ENCODE data around the gene RNF6. TPM values are rescaled to one million over a fixed set of nuclear protein-coding genes. Genes with fewer than 3 reads are reported as not detected.

Gene RNF6
- total RNA-seq, 2 donors from 2014 or later: 31.2 to 46.2 TPM

- Histone ChIP-seq H3K4me3 (no peak overlapping the region), H3K27ac (no peak overlapping the region), H3K9me3 (no peaks in the 10 kb centered on the region), H3K36me3 (peaks cover 13% of the 10 kb centered on the region), H3K9ac (ENCODE audit: low read depth in 2 of 2, low read length in 2 of 2) (no peak overlapping the region), H3K27me3 (no peaks in the 10 kb centered on the region), H3K4me1 (peaks cover 6% of the 10 kb centered on the region)
- intact Hi-C loops (cut with DNase I): no loop called here
- TF ChIP-seq, protein P1, sequence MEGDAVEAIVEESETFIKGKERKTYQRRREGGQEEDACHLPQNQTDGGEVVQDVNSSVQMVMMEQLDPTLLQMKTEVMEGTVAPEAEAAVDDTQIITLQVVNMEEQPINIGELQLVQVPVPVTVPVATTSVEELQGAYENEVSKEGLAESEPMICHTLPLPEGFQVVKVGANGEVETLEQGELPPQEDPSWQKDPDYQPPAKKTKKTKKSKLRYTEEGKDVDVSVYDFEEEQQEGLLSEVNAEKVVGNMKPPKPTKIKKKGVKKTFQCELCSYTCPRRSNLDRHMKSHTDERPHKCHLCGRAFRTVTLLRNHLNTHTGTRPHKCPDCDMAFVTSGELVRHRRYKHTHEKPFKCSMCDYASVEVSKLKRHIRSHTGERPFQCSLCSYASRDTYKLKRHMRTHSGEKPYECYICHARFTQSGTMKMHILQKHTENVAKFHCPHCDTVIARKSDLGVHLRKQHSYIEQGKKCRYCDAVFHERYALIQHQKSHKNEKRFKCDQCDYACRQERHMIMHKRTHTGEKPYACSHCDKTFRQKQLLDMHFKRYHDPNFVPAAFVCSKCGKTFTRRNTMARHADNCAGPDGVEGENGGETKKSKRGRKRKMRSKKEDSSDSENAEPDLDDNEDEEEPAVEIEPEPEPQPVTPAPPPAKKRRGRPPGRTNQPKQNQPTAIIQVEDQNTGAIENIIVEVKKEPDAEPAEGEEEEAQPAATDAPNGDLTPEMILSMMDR (IDR thresholded peaks at IDR 0.05): no peak
- DNase-seq: no peak
Measured at GRCh38 chr13:26216042-26216441, 6.1 kb downstream of the RNF6 start.

GRCh38 chr13:26213982-26214381, 8.1 kb downstream of the RNF6 start:
- peaks cover 13% of the 10 kb centered on the region for H3K36me3 ChIP-seq
- H3K4me3 ChIP-seq: no peak overlapping the region
- no peaks in the 10 kb centered on the region for H3K9me3 ChIP-seq
- no peak for DNase-seq
- no peaks in the 10 kb centered on the region for H3K4me1 ChIP-seq
- no peaks in the 10 kb centered on the region for H3K27me3 ChIP-seq
- no peak overlapping the region for H3K27ac ChIP-seq
- H3K9ac ChIP-seq (ENCODE audit: low read depth in 2 of 2, low read length in 2 of 2): no peak overlapping the region
- TF ChIP-seq, protein P1 (IDR thresholded peaks at IDR 0.05): no peak
- intact Hi-C loops (cut with DNase I): no loop called here

- intact Hi-C loops (cut with DNase I): no loop called here
- H3K4me1 ChIP-seq: no peaks in the 10 kb centered on the region
- H3K27ac ChIP-seq: no peak overlapping the region
- H3K9me3 ChIP-seq: no peaks in the 10 kb centered on the region
- no peak overlapping the region for H3K4me3 ChIP-seq
- no peaks in the 10 kb centered on the region for H3K27me3 ChIP-seq
- TF ChIP-seq, protein P1 (IDR thresholded peaks at IDR 0.05): no peak
- no peak for DNase-seq
- no peak overlapping the region for H3K9ac ChIP-seq (ENCODE audit: low read depth in 2 of 2, low read length in 2 of 2)
- peaks cover 16% of the 10 kb centered on the region for H3K36me3 ChIP-seq
Measured at GRCh38 chr13:26213345-26213744, 8.8 kb downstream of the RNF6 start.

GRCh38 chr13:26208287-26208686, 13.8 kb downstream of the RNF6 start:
- H3K4me1 ChIP-seq: no peaks in the 10 kb centered on the region
- DNase-seq: no peak
- H3K9ac ChIP-seq (ENCODE audit: low read depth in 2 of 2, low read length in 2 of 2): no peak overlapping the region
- TF ChIP-seq, protein P1 (IDR thresholded peaks at IDR 0.05): no peak
- H3K4me3 ChIP-seq: no peak overlapping the region
- H3K27ac ChIP-seq: no peak overlapping the region
- no peaks in the 10 kb centered on the region for H3K9me3 ChIP-seq
- H3K27me3 ChIP-seq: no peaks in the 10 kb centered on the region
- peaks cover 6% of the 10 kb centered on the region for H3K36me3 ChIP-seq
- intact Hi-C loops (cut with DNase I): no loop called here

DNA sequence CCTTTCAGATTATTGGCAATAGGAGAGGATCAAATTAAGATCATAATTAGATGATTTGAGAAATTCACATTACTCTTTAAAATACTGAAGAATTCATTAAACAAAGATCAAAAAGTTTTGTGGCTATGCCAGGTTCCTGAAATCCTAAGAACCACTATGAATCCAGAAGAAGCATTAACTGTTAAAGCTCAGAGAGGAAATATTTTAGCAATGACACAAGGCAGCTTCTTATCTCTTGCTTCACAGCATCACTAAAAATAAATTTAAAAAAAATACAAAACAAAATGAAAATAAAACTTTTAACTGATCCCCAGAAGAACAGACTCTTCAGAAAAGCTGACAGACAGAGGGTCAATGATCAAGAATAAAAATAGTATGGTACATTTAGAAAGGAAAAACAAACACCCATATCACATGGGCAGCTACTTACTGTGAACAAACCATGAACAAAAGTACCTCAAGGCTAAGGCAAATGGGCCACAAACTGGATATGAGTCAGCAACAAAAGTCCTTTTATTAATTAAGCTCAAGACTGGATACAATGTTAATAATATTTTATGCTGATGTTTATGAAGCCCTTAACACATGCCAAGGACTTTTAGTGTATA, 19.6 kb downstream of the RNF6 start:
- TF ChIP-seq, protein P1 (IDR thresholded peaks at IDR 0.05): no peak
- Histone ChIP-seq H3K36me3 (no peaks in the 10 kb centered on the region), H3K27ac (no peak overlapping the region), H3K4me3 (no peak overlapping the region), H3K9me3 (no peaks in the 10 kb centered on the region), H3K9ac (ENCODE audit: low read depth in 2 of 2, low read length in 2 of 2) (no peak overlapping the region), H3K27me3 (no peaks in the 10 kb centered on the region), H3K4me1 (no peaks in the 10 kb centered on the region)
- intact Hi-C loops (cut with DNase I): no loop called here
- DNase-seq: no peak
